GM18867 (cell line): ENCODE results near the gene VPS35L.

ENCODE experiments used
- ATAC-seq: cut with Tn5 transposase; IDR thresholded peaks from one replicate; pipeline ENCODE4 v1.9.1; 2021; ENCODE audit warnings: mild to moderate bottlenecking, moderate library complexity; ENCODE audit not compliant: unreplicated experiment

The VPS35L gene

DNA sequence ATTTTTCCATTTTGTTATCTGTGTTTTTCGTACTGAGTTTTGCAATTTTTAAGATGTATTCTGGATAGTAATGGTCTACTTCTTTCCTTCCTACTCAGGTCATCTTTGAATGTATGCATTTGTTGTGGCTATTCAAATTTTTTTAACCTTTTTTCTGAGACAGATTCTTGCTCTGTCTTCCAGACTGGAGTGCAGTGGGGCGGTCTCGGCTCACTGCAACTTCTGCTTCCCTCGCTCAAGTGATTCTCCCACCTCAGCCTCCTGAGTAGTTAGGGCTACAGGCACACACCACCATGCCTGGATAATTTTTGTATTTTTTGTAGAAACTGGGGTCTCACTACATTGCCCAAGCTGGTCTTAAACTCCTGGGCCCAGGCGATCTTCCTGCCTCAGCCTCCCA, 33.6 kb downstream of the VPS35L start:
- ATAC-seq: no peak

- ATAC-seq: no peak
Measured at GRCh38 chr16:19589771-19590302, 34.3 kb downstream of the VPS35L start.

DNA sequence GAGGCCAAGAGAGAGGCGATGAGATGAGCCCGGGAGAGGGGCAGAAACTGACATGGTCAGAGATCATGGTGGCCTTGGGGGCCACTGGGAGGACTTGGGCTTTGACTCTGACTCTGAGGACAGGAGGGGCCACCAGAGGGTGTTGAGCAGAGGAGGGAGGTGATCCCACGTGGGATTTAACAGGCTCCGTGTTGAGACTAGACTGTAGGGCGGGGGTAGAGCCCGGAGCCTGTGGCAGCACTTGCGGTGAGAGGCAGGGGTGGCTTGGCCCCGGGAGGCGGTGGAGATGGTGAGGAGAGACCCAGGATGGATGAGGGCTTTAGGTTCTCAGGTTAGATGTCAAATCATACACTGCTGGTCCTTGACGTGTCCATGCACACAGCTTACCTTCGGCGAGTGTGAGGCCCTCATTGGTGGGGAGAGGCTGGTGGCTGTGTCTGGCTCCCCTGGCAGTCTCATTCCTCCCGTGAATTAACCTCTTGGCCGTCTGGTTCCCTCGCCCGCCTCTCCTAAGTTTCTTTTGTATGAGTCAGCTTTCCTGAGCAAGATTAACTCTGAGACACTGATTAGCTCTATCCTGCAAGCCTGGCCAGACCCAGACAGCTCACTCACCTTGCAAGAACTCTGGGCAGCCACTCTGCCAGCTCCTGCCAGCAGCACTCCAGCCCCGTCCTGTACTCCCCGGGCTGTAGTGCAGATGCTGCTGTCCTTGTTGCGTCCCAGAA, 39.7 kb downstream of the VPS35L start:
- no peak for ATAC-seq

DNA sequence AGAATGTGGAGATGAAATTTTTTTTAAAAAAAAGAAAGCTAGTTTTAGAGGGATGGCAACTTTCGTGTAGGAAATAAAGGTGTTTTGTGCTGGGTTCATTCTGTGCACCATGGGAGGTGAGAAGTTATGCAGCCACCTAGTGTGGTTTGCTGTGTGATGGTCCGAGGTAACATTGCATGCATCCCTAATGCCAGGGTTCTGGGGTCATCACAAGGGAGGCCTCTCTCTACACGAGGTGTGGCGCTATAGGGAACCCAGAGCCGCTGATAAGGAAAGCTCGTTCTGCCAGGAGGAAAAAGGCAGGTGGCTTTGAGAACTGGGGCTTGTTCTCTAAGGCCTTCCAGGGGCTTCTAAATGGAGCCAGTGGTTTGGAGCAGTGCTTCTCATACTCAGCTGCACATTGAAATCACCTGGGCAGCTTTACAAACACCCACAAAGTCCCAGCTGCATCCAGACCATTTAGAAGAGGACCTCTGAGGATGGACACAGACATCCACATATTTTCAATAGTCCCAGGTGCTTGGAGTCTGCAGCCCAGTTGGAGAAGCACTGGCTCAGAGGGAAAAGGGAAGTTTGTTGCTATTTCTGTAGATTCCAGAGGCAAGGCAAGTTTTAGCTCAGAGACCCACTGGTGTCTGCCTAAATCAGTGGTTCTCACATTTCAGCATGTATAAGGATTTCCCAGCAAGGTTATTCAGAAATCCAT, 43.5 kb downstream of the VPS35L start:
- ATAC-seq: no peak

GRCh38 chr16:19599968-19600716, 44.6 kb downstream of the VPS35L start:
- no peak for ATAC-seq

DNA sequence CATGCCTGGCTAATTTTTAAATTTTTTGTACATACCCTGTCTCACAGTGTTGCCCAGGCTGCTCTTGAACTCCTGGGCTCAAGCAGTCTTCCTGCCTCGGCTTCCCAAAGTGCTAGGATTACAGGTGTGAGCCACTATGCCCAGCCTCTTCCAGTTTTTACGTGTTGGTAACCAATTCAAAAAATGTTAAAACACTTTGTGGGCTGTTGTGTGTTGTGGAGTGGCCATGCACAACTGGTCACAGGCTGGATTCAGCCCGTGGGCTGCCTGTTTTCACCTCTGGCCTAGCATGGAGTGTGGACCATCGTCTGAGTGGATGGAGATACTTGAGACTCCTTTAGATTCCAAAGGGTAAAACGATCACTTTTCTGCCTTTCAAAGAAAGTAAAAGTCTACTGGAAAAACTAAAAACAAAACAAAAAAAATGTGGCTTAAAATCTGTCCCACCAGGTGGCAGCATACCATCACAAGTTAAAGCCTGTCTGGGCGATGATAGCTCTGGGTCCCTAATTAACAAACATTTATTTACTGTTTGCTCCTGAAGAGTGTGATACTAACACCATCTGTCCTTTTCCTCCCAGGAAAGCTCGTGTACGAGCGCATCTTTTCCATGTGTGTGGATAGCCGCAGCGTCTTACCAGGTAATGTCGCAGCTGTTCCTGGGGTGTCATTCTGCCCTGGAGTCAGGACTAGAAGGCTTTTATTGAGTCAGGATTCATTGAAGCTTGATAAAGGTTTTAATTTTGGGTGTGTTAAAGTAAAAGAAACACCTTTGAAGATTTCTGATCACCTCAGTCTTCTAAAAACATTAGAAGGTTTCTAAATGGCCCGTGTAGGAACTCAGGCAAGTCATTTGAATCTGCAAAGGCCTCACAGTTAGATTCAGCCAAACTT, 45.8 kb downstream of the VPS35L start:
- no peak for ATAC-seq

GRCh38 chr16:19604911-19605310, 49.4 kb downstream of the VPS35L start:
- no peak for ATAC-seq

DNA sequence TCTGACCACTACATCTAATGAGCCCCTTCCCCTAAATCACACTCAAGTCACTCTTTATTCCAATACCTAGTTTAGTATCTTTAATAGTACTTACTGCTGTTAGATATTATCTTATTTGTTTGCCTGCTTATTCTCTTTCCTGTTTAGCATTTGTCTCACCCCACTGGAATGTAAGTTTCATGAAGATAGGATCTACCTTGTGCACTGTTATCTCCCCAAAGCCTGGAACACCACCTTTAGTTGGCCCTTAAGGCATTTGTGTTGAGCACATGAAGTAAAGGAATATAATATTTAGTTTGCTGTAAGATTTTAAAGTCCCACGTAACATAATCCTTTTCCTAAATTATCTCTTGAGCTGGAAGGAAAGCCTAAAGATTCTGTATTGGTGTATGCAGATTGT, 50.2 kb downstream of the VPS35L start:
- ATAC-seq: no peak

- ATAC-seq: no peak
Measured at GRCh38 chr16:19607616-19608280, 52.2 kb downstream of the VPS35L start.

DNA sequence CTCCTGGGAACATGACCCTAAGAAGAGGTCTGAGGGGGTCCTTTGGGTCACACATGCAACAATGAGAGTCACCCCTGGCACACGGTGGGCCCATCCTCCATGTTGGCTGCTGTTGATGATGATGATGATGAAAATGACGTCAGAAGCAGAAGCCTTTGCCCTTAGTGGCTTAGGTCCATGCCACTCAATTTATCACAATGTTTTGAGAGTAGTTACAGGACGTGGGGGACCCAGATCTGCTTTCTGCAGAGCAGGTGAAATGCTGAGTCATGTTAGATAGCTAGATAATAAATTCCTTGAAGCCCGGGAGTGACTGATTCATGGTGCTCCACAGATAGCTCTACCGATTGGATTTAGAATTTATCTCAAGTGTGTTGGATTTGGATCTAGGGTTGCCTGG, 53.9 kb downstream of the VPS35L start:
- ATAC-seq: no peak

DNA sequence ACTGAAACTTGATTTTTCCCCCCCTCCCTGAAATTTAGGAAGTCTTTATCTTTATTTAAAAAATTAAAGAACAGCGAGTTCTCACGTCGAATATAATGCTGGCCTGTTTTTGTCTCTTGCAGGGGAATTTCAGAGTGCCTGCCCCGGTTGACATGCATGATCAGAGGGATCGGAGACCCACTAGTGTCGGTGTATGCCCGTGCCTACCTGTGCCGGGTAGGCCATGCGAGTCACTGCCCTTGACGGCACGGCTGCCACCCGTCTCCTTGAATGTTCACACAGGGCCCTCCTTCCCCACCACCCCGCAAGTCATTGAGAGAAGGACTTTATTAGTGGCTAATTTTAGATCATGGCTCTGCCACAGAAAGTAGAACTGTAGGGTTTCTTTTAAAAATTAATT, 54.7 kb downstream of the VPS35L start:
- no peak for ATAC-seq

DNA sequence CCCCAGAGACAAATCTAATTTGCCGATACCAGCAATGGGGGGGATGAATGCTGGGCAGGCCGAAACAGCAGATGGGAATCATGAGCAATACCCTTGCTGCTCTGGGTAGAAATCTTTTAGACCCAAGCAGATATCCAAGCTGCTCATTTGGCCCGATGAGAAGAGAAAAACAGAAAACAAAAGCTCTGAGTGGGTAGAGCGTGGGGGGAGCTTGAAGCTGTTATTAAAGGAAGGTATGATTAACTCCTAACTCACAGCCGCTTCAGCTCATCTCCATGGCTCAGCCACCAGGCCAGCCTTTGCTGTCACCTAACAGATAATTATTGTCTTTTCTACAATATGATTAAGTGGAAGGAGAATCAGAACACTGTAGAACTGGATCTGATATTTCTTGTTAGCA, 58.3 kb downstream of the VPS35L start:
- no peak for ATAC-seq

DNA sequence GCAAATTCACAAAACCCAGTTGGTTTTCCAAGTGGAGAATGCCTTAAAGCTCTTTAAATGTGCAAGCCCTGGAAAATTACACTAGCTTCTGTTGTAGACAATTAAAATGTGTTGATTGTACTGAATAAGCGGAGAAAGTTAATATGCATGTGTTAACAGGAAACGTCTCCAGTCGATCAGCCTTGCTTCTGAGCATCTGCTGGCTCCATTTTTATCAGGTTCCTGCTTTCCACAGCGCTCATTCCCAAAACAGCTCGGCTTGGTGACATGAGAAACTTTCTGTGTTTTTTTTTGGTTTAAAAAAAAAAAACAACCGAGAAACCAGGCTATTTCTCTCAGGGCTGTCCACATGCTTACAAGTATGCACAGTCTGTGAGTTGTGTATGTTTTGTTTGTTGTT, 60.7 kb downstream of the VPS35L start:
- ATAC-seq: no peak

DNA sequence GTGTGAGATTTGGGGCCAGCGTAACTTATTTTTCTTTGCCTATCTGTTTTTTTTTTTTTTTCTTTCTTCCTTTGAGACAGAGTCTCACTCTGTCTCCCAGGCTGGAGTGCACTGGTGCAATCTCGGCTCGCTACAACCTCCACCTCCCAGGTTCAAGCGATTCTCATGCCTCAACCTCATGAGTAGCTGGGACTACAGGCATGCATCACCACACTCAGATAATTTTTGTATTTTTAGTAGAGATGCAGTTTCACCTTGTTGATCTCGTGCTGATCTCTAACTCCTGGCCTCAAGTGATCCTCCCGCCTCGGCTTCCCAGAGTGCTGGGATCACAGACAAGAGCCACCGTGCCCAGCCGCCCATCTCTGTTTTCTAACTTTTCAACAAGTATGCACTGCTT, 63.4 kb downstream of the VPS35L start:
- no peak for ATAC-seq

DNA sequence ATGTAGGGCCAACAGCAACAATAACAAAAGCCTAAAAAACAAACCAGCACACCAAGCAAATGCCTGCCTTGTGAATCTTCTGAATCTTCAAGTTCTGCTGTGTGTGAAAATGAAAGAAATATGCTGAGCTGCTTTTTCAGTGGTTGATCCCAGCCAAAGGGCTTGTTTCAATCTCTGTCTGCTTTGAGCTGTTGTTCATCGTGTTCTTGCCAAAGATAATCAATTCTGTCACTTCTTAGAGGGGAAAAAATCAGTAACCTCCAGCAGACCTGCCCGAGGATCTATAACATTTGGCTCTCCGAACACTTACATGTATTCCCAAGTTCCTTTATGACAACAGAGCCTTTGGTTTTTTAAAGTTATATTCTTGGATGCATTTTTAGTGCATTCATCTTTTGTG, 65.9 kb downstream of the VPS35L start:
- ATAC-seq: no peak

DNA sequence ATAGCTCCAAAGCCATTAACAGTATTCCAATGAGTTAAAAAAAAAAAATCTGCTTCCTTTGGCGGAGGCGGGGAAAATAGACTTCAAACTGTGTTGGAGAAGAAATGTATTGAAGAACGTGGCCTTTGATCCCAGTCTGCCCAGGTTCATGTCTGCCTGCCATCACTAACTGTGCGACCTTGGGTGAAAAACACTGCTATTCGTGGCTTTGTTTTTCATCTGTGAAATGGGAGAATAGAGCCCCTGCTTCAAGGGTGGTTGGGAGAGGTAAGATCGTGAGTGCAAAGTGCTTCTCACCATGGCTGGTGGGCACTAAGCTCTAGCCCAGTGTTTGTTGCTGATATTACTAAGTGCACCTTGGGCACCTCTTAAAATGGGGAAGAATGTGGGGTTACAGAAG, 69.5 kb downstream of the VPS35L start:
- ATAC-seq: no peak

- no peak for ATAC-seq
Measured at GRCh38 chr16:19636436-19637267, 81.1 kb downstream of the VPS35L start.

DNA sequence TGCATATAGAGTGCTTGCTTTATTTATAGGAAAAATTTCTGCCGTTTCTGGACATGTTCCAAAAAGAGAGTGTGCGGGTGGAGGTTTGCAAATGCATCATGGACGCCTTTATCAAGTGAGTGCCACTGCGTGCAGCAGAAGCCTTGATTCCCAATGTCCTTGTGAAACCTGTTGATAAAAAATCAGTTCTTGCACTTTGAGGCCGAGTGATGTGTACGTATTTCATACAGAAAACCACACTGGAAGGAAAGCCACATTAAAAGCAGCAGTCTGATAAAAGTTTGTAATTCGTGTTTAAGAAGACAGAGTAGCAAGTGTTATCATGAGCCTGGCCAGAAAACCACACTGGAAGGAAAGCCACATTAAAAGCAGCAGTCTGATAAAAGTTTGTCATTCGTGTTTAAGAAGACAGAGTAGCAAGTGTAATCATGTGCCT, 84.5 kb downstream of the VPS35L start:
- no peak for ATAC-seq

- ATAC-seq: no peak
Measured at GRCh38 chr16:19642501-19642900, 87.0 kb downstream of the VPS35L start.
